Sigmoid colon (tissue), 7 donors: Measurements from ENCODE around the gene BMPR1A. TPM values are rescaled to one million over a fixed set of nuclear protein-coding genes. Genes with fewer than 3 reads are reported as not detected.

Experiments used
- DNase-seq: peaks from one replicate; pipeline ENCODE4 v3.0.0-alpha.2; 2019
- H3K27ac ChIP-seq, 4 donors: fragments of 200-600 bp; sonication (generic); one replicate each; pipeline ENCODE4 v1.5.1; 2016 to 2019; ENCODE audit warnings: mild to moderate bottlenecking in 1 of 4
- H3K27me3 ChIP-seq, 3 donors: fragments of 200-600 bp; sonication (generic); one replicate each; pipeline ENCODE4 v1.5.1; 2019; ENCODE audit warnings: mild to moderate bottlenecking in 1 of 3
- H3K36me3 ChIP-seq, 4 donors: fragments of 200-600 bp; sonication (generic); one replicate each; pipeline ENCODE4 v1.5.1; 2016 to 2019
- H3K4me1 ChIP-seq, 4 donors: fragments of 200-600 bp; sonication (generic); one replicate each; pipeline ENCODE4 v1.5.1; 2017 to 2019
- H3K4me3 ChIP-seq, 4 donors: fragments of 200-600 bp; sonication (generic); one replicate each; pipeline ENCODE4 v1.5.1; 2017 to 2019; ENCODE audit warnings: mild to moderate bottlenecking in 2 of 4, moderate library complexity in 1 of 4
- H3K9me3 ChIP-seq, 4 donors: fragments of 200-600 bp in 3 of 4; sonication (generic) in 3 of 4; one replicate each; pipeline versions ENCODE4 v1.5.1 to v1.6.1; 2013 to 2019
- EP300 ChIP-seq, 4 donors: sonication (generic); formaldehyde crosslinking; IDR thresholded peaks; one replicate each; pipeline ENCODE4 v1.6.1; 2017; ENCODE audit warnings: antibody characterized with exemption in 4 of 4
- POLR2A ChIP-seq, 2 donors: fragments of 450-650 bp; IDR thresholded peaks; one replicate each; pipeline ENCODE4 v1.6.1; 2016; ENCODE audit warnings: antibody characterized with exemption in 2 of 2, mild to moderate bottlenecking in 2 of 2, moderate library complexity in 2 of 2
- POLR2AphosphoS5 ChIP-seq, 4 donors: sonication (generic); formaldehyde crosslinking; IDR thresholded peaks; one replicate each; pipeline ENCODE4 v1.6.1; 2017; ENCODE audit warnings: antibody characterized with exemption in 4 of 4
- WGBS, 2 donors: extraction: QIAGEN DNeasy Blood & Tissue Kit; methylation state at CpG; one replicate each; pipeline ENCODE4 v1.1.7; 2013; 5-methylcytosine and 5-hydroxymethylcytosine counted together
- intact Hi-C: fragments of 100-400 bp; cut with DNase I; formaldehyde crosslinking; loops from one replicate; pipeline ENCODE4 v1.15.1; 2023
- polyA plus RNA-seq, 3 donors: library from polyadenylated mRNA; stranded (reverse); fragments of 200-250 nt; gene quantifications; one replicate each; pipeline ENCODE4 v1.2.3, GENCODE V29; 2013
- total RNA-seq, 4 donors: library from RNA; depleted of rRNA; stranded (reverse); fragments of >200 nt; gene quantifications; one replicate each; pipeline ENCODE4 v1.1.0, GENCODE V29; 2016
- TF ChIP-seq, protein P1 (sequence below), 4 experiments: fragments of 450-650 bp in 3 of 4; fragments of 200-600 bp in 1 of 4; IDR thresholded peaks; one replicate each; pipeline ENCODE4 v1.5.1; 2016 to 2019; ENCODE audit warnings: antibody characterized with exemption in 4 of 4, mild to moderate bottlenecking in 3 of 4, moderate library complexity in 2 of 4
- donor health status: healthy with polysubstance abuse.
- donor health status: Bipolar disorder and iron deficiency.
- donor health status: healthy.

Gene BMPR1A
- total RNA-seq (100 to 1,000 TPM in 3 of 4 donors, 10 to 100 TPM in 1; 84.2 to 145 (median 120) TPM), polyA plus RNA-seq (10 to 100 TPM in 1 of 3 donors, 1 to 10 TPM in 2; 5.5 to 16.1 (median 7.8) TPM)

DNA sequence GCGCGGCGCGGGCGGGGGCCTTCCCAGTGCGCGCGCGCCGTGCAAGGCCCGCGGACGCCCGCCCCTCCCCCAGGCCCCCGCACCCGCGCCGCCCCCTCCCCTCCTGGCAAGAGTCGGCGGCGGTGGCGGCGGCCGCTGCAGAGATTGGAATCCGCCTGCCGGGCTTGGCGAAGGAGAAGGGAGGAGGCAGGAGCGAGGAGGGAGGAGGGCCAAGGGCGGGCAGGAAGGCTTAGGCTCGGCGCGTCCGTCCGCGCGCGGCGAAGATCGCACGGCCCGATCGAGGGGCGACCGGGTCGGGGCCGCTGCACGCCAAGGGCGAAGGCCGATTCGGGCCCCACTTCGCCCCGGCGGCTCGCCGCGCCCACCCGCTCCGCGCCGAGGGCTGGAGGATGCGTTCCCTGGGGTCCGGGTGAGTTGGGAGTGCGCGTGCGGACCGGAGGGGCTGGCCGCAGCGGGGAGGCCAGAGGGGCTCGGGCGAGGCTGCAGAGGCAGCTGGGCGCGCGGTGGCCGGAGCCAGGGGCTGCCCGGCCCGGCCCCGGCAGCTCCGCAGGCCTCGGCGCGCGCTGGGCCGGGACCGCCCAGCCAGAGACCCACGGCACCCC lies at the start of gene BMPR1A:
Gene BMPR1A (plus strand): TSS at position 109 of the 602 bp plus-strand sequence. CDS start 119,400 bp downstream, outside the sequence.
- Histone ChIP-seq H3K36me3 (no peaks in the 10 kb centered on the region), H3K9me3 (no peaks in the 10 kb centered on the region), H3K27ac (peak within 1 kb of the TSS; percentile 98 to 100 (median 99)), H3K4me3 (peak within 1 kb of the TSS; percentile 69 to 94 (median 84)), H3K27me3 (no peaks in the 10 kb centered on the region), H3K4me1 (peaks cover 0 to 57% (median 45%) of the 10 kb centered on the region in 4 donors)
- 1% methylated on average over 85 of the region's 85 CpGs for WGBS, 2 donors
- TF ChIP-seq POLR2A (IDR thresholded peaks at IDR 0.05): peak; percentile 17 to 56
- TF ChIP-seq POLR2AphosphoS5 (IDR thresholded peaks at IDR 0.05): peak; percentile 86 to 96 (median 90)
- TF ChIP-seq EP300 (IDR thresholded peaks at IDR 0.05): no peak
- intact Hi-C loops: loop anchor here (1.0 kb wide), 2 partner anchors 23 to 45 kb away; no protein-coding TSS in a partner anchor
- no peak for DNase-seq

- TF ChIP-seq, protein P1, sequence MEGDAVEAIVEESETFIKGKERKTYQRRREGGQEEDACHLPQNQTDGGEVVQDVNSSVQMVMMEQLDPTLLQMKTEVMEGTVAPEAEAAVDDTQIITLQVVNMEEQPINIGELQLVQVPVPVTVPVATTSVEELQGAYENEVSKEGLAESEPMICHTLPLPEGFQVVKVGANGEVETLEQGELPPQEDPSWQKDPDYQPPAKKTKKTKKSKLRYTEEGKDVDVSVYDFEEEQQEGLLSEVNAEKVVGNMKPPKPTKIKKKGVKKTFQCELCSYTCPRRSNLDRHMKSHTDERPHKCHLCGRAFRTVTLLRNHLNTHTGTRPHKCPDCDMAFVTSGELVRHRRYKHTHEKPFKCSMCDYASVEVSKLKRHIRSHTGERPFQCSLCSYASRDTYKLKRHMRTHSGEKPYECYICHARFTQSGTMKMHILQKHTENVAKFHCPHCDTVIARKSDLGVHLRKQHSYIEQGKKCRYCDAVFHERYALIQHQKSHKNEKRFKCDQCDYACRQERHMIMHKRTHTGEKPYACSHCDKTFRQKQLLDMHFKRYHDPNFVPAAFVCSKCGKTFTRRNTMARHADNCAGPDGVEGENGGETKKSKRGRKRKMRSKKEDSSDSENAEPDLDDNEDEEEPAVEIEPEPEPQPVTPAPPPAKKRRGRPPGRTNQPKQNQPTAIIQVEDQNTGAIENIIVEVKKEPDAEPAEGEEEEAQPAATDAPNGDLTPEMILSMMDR (IDR thresholded peaks at IDR 0.05): no peak
- no peak for TF ChIP-seq EP300 (IDR thresholded peaks at IDR 0.05)
- no peak for TF ChIP-seq POLR2A (IDR thresholded peaks at IDR 0.05)
- peaks cover 0 to 22% (median 12%) of the 10 kb centered on the region in 4 donors for H3K4me1 ChIP-seq
- peaks cover 0 to 29% (median 0%) of the 10 kb centered on the region in 4 donors for H3K36me3 ChIP-seq
- WGBS, 2 donors: 92 to 94% methylated on average over 1 of the region's 1 CpG
- no peaks in the 10 kb centered on the region for H3K27me3 ChIP-seq
- H3K4me3 ChIP-seq: no peak overlapping the region
- no peak for DNase-seq
- H3K9me3 ChIP-seq: no peaks in the 10 kb centered on the region
- H3K27ac ChIP-seq: peak overlapping the region; percentile 39 to 99 (median 96)
- intact Hi-C loops: no loop called here
Observed at GRCh38 chr10:86706977-86707376, 49.4 kb upstream of the BMPR1A start.

DNA sequence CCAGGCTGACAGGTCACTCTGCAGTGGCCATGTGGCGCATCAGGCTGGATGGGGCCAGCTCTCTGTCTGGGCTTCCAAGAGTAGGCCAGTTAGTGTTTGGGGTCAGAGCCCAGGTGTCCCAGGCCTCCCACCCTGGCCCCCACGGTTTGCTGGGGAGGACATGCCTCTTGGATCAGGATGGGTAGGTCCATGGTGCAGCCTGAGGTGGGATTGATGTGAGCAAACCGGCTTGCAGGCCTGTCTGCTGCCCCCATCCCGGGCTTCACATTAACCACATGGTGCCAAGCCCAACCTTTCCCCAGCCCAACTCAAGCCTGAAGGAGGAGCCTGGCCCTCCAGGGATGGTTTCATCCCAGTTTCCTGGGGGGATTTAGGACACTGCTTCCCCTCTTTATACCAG lies 48.9 kb upstream of the BMPR1A start:
- DNase-seq: peak; percentile 65
- peaks cover 0 to 27% (median 17%) of the 10 kb centered on the region in 4 donors for H3K4me1 ChIP-seq
- H3K9me3 ChIP-seq: no peaks in the 10 kb centered on the region
- peak overlapping the region; percentile 37 to 99 (median 96) for H3K27ac ChIP-seq
- intact Hi-C loops: no loop called here
- no peaks in the 10 kb centered on the region for H3K27me3 ChIP-seq
- H3K4me3 ChIP-seq: no peak overlapping the region
- TF ChIP-seq, protein P1 (IDR thresholded peaks at IDR 0.05): no peak
- no peak for TF ChIP-seq POLR2A (IDR thresholded peaks at IDR 0.05)
- no peak for TF ChIP-seq EP300 (IDR thresholded peaks at IDR 0.05)
- TF ChIP-seq POLR2AphosphoS5 (IDR thresholded peaks at IDR 0.05): no peak
- H3K36me3 ChIP-seq: peaks cover 0 to 25% (median 0%) of the 10 kb centered on the region in 4 donors
- WGBS, 2 donors: 75 to 81% methylated on average over 4 of the region's 4 CpGs

- H3K9me3 ChIP-seq: no peaks in the 10 kb centered on the region
- intact Hi-C loops: no loop called here
- peak overlapping the region; percentile 37 to 99 (median 96) for H3K27ac ChIP-seq
- peak; percentile 66 for DNase-seq
- H3K36me3 ChIP-seq: peaks cover 0 to 18% (median 0%) of the 10 kb centered on the region in 4 donors
- H3K4me1 ChIP-seq: peaks cover 0 to 32% (median 22%) of the 10 kb centered on the region in 4 donors
- 92 to 95% methylated on average over 8 of the region's 8 CpGs for WGBS, 2 donors
- no peaks in the 10 kb centered on the region for H3K27me3 ChIP-seq
- H3K4me3 ChIP-seq: no peak overlapping the region
- TF ChIP-seq POLR2AphosphoS5 (IDR thresholded peaks at IDR 0.05) (no peak), EP300 (IDR thresholded peaks at IDR 0.05) (no peak), POLR2A (IDR thresholded peaks at IDR 0.05) (no peak)
- TF ChIP-seq, protein P1 (IDR thresholded peaks at IDR 0.05): no peak
Observed at GRCh38 chr10:86708068-86708782, 48.2 kb upstream of the BMPR1A start.
